GM18907 (cell line): ENCODE data around the gene ATP2B1.
"Not testable (repeated sequence)": the region's sequence is repeated elsewhere in the genome, so short reads cannot be mapped to it uniquely, and the experiment has no call there.

Experiments
- ATAC-seq: cut with Tn5 transposase; IDR thresholded peaks from one replicate; pipeline ENCODE4 v1.9.1; 2021; ENCODE audit warnings: mild to moderate bottlenecking, moderate library complexity; ENCODE audit not compliant: unreplicated experiment

The ATP2B1 gene

DNA sequence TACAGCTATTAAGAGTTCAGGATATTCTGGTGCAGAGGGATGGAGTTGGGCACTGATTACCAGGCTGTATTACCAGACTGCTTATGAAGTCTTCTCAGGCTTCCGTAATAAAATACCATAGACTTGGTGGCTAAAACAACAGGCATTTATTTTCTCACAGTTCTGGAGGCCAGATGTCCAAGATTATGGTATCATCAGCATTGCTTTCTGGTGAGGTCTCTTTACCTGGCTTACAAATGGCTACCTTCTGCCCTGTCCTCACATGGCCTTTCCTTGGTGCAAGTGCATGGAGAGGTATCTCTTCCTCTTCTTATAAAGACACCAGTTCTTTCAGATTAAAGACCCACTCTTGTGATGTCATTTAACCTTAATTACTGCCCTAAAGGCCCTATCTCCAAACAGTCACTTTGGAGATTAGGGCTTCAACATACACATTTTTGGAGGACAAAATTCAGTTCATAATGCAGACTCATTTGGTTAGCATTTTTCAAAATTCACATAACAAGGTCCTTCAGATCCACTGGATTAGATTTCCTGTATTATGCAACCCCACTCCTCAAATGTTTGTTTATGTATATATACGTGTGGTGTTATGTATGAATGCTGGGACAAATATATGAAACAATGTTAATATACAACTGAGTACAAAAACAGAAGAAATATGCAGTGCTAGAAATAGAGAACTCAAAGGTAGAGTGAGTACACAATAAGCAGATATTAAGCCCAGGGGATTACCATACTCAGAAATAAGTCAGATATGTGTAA, 9.3 kb upstream of the ATP2B1 start:
- ATAC-seq = no peak

DNA sequence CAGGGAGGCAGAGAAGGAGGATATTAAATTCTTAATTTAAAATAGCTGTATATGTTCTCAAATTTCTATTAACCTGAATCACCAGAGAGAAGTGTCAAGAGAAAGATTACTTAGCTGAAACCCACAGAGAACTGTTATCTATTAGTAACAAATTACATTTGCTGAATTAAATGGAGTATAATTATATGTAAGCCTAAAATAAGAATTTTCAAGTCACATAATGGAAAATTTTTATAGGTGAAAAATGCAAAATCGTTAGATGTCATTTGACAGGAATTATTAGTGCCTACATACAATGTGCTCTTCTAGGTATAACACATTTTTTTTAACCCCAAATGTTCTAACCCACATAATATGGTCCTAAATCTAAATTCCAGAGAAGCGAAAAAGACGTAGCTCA, 4.1 kb upstream of the ATP2B1 start:
- ATAC-seq = no peak

DNA sequence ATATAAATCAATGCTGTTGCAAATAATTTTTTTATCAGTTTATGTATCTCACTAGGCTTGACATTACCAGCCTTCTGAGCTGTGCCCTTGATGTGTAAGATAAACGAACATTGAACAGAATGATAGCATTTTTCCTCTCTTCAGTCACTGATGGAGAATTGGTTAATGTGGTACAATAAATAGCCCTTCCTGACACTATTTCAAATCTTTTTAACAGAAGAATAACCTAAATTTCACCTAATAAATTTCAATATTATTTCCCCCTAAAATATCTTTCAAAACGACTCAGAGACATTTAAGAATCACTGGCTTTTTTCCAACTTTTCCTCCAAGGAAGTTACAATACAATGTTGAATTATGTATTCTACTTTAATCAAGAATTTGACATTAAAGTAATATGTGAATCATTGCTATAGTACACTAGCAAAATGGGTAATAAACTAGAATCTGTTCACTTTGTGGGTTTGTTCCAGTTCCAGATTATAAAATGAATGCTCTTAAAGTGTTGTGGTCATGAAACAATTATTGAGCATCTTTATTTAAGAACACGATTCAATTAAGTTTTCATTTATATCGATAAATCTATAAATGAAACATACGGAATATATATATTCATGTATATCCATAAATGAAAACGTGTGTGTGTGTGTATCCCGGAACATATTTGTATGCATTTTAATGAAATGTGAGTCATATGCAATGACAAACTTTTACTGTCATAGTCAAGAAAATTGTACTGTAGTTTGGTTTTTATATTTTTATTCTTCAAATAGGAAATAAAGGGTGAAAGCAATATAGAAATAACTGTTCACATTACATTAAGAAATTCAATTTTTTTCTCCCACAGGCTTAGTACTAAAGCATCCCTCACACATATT, 2.5 kb upstream of the ATP2B1 start:
- no peak for ATAC-seq

DNA sequence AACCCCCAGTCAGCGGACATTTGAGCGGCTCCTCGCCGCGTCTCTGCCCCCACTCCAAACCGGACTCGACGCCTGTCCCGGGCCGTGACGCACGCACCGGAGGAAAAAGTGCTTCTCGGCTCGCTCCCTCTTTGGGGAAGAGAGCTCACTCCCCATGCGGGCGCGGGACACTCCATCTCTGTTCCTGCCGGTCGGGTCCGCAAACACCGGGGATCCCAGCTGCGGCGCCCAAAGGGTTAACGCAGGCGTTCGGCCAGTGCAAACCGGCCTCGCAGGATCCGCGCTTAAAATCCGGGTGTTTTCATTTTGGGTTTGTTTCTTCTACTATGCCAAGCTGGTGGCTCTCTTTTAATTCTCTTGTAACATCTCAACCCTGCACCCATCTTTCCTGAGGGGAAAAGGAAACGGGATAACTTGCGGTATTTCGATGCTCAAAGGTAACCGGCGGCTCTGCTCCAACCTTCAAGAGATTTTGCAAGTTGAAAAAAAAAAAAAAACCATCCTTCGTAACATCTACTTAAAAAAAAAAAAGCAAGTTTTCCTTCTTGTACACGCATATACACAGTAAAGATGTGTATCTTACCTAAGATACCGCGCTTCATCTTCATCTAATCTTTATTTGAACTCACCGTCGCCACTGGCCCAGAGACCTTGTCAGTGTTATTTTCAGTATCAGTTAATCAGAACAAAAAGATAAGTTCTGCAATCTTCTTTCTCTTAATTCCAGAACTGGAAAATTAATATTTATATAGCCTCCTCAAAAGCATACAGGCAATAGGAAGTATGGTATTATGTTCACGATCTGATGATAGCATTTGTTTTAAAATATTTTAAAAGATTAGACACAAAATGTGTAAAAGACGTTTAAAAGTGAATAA, 1.6 kb upstream of the ATP2B1 start:
- peak; percentile 6 for ATAC-seq

DNA sequence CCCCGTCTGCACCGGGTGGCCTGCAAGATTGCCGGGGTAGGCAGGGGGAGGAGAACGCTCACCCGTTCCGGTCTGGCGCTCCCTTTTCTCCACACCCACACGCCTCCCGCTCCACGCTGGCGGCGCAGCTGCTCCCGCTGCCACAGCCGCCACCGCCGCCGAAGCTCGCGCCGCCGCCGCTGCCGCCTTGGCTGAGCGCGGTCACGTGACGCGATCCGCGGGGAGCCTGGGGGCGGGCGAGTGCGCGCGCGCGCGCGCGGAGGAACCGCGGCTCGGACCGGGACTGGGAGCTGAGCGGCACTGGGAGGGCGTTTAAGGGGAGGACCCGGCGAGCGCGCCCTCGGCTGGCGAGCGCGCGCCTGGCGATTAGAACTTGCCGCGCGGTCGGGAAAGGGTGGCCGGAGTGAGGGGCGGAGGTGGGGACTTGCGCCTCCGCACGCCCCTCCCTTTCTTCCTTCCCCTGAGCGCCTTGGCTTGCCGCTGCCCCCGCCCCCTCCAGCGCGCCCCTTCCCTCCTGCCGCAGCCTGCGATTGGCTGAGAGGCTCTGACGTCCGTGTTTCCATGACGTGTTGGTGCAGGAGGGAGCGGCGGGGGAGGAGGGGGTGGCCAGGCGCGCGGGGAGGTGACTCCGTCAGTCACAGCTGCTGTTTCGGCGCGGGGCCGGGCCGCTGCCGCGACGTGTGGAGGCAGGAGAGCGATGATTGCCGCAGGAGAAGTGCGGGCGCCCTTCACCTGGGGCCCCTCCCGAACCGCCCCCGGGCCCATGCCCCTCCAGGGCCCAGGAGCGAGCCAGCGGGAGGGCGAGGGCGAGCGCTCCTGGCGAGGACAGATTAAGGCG, 738 bp upstream of the ATP2B1 start:
- peak; percentile 76 for ATAC-seq

DNA sequence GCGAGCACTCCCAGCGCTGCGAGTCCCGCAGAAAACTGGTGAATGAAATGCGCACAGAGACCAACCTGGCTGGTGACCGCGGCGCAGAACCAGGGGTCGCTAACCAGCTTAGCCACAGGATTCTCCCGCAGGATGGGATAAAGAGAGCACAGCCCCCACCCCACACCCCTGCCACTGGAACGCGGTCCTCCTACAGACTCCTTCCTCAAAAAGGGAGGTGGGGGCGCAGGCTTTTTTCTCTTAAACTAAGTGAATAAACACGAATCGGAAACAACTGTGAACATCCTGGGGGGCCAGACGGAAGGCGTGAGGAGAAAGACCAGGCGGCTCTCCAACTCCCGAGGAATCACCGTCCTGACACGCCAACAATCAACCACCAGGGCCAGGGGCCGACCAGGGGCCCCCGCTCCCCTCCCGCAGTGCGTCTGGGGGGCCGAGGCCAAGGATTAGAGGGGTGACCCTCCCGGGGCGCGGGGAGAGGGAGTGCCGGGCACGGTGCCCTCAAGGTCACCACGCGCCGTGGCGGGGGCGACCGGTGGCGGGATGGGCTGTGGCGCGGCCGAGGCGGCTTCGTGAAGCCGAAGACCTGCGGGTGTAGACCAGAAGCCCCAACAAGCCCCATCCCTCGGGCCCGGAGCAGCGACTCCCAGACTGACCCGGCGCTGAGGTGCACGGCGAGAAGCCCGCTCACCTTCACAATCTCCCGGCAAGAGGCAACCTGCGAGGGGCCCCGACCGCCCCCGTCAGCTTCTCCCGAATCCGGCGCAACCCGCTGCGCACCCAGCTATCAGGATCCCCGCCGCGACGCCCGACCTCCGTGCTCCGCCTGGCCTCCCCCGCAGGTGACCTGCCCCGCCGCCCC, 704 bp downstream of the ATP2B1 start:
- peak; percentile 1 for ATAC-seq

DNA sequence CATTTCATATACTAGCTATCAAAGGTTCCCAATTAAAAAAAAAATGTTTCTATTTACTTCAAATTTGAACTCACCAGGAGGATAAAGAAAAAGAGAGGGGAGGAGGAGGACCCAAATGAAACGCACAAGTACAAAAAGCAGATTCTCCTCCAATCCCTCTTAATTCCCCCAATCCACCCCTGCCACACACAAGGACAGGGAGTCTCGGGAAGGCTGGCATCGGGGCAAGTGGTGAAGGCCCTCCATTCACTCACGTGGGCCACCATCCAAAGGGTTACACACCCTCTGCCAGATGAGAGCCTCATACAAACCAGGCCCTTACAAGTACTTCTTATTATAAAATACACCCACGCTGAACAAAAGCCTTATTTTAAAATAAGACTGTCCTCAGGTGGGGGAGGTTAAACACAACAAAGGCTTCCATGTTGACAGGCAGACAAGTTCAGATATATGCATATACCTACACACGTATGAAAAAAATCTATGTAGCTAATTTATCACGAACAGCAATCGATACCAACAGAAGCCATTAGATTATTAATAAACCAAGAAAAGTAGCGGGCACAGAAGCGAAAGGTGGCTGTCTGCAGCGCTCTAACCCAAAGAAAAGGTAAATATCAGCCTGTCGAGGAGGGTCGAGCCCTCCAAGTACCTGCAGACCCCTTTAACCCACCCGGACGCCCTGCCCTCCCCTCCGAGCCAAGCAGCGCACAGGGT, 1.5 kb downstream of the ATP2B1 start:
- ATAC-seq = no peak

DNA sequence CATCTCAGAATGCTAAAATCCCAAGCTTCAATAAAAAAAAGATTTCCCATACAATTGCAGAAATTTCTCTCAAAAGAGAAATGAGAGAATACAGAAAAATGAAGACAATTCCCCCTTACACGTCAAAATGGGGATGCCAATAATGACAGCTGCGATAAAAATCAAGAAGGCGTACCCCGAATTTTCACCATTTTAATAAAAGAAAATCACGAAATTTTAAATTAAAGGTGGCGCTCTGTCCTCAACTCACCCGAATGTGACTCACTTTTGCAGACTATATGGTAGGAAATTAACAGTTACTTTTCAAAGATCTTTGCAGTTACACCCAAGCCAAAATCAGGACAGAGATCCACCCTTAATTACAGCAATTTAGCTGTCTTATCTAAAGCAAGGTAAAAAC, 2.1 kb downstream of the ATP2B1 start:
- no peak for ATAC-seq

DNA sequence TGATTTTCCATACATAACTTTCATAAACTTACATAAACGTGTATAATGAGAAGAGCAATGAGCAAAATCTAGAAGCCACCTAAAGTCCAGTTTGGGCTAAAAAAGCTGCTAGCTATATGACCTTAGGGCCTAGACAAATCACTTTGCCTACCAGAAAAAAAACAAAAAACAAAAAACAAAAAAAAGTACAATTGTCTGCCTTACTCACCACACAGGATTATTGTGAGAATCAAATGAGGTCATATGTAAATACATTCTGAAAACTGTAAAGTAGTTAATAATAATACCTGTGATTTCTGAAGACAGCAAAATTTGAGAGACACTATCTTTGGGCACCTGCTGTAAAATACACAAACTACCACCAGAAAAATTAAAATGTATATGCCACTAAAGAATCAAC, 4.2 kb downstream of the ATP2B1 start:
- ATAC-seq = no peak

DNA sequence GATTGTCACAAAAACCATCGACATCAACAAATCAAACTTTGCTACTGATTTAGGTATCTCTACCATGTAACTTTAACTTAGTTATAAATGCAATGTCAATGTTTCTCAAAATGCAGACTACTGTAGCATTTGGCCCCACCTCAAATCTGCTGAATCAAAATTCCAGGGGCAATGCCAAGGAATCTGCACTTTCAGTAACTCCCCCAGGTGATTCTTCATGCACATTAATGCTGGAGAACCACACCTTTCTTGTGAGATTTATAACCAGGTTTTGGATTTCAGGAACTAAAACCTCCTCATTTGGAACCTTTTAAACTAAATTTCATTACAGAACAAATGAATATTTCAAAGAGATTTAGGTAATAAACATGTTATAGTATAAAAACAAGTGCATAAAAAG, 4.9 kb downstream of the ATP2B1 start:
- no peak for ATAC-seq

DNA sequence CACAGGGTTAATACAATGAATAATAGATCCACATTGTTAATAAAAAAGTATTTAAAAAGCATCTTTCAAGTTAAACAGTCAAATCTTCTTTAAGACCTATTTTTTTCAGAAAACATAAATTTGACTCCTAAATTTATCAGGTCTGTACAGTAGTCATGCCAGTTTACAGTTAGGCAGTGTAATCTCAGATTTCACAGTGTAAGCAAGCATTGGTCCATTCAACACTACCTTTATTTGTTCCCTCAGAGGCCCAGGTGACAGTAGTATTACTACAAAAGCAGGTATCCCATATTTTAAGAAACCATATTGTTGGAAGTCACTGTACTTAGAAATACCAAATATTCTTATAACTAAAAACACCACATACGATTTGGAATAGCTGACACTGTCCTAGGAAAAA, 6.1 kb downstream of the ATP2B1 start:
- no peak for ATAC-seq

DNA sequence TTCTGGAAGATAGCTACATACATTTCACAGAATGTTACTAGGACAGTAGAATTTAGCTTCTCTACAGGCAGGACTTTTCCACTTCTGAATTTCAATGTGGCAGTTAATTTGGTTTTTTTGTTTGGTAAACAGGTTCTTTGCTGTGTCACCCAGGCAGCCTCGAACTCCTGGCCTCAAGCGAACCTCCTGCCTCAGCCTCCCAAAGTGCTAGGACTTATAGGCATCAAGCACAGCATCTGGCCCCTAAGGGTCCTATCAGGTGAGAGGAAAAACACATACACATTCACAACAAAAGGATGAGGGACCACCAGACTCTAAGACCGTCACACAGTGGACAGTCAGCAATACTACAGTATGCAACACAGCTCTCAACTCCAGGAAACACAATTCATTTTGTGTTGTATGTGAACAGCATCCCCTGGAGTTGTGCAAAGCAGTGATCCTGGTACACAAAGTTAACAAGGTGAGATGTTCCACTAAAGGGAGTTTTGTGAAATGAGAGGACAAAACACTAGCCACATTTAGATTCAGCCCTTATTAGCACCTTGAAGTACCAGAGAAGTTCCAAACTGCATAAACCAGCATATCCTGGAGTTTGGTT, 6.9 kb downstream of the ATP2B1 start:
- ATAC-seq = no peak

DNA sequence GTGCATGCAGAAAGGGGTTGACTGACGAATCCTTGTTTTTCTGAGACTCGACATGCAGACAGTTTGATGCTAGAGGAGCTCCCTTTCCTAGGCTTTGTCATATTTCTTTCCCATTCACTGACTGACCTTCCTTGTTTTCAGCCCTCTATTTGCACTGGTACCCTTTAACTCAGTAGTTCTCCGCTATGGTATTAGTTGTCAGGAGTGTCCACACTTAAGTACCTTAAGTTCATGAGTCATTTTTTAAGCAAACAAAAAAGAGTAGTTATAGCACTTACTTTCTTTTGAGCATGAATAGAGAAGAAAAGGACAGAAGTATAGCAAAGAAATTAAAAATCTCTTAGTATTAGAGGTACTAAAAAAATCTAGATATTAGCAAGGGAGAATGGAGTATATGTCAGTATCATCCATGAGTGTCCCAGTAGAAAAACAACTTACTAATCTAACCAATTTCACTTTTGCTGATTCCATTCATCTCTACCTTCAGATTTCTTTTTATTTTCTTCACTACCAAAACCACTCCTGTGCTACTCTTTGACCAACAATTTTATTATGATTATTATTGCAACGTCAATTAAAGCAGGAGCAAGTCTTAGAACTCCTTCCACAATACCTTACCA, 8.3 kb downstream of the ATP2B1 start:
- ATAC-seq = no peak

DNA sequence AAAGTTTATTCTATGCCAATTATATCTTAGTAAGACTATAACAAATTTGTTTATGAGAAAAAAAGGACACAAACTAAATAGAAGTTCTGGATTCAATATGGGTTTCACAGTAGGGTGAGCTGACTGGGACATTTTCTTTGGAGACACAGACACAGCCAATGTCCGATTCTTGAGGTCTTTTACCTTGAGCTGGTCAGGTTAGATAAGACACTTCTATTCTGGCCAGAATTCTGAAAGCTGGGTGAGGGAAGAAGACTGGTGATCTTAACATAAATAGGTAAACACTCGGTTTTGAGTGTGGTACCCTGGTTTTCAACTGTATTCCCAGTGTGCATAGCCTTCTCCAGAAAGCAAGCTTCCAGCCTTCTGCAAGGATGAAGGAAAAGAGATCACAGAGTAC, 10.0 kb downstream of the ATP2B1 start:
- no peak for ATAC-seq

DNA sequence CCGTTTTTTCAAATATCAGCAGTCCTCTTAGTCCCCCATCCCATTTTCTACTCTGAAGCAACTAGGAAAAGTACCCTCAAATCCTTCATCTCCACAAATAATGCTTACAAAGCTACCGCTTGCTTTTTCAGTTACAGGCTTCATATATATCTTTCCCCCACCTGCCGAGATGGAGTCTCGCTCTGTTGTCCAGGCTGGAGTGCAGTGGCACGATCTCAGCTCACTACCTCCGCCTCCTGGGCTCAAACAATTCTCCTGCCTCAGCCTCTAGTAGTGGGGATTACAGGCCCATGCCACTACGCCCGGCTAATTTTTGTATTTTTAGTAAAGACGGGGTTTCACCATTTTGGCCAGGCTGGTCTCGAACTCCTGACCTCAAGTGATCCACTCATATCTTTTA, 10.9 kb downstream of the ATP2B1 start:
- not testable (repeated sequence) for ATAC-seq

DNA sequence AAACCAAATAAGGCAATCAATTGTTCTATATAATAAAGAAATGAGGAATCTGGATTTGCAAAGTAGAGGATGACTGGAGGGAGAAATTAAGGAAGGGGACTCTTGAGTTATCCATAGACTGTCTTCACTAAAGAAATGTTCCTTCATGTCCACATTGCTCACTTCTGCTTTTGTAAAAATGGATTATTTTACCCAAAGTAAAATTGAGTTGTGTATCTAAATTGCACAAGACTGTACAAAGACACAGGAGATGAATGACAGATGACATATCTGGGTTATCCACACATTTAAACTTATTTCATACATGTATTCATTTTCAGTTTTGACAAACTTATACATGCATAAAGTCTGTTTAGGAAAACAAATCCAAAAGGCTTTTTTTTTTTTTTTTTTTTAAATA, 11.3 kb downstream of the ATP2B1 start:
- no peak for ATAC-seq

DNA sequence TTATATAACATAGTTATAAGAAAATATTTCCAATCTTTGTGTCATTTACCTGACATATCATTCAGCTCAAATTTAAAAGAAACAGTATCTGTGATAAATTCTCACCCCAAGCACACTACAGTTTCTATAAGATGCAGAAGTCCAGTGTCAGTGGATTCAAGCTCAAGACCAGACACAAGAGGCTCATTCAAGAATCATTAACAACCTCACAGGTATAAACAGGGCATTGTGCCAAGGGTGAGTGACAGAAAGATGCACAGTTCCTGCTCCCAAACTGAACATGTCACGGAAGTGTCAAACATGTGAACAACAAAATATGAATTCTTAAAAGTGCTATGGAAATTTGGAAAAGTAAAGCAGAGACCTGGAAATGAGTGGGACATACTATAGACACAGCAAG, 12.8 kb downstream of the ATP2B1 start:
- peak; percentile 60 for ATAC-seq

DNA sequence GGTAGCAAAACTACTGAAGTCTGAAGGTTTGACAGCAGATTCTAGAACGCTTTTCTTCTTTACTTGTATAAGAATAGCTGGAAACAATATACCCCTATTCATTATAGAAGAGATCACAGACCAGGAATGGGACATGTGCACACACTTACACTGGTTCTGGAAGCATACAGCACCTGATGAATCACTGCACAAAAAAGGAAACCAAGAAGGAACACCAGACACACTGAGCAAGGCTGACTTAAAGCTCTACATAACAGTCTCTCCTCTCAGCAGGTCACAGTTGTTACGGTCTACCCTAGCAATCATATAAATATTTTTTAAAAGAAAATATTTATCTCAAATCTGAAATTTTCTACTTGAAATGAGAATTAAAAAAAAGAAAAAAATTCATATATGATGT, 13.5 kb downstream of the ATP2B1 start:
- no peak for ATAC-seq
